ENCODE data around the gene STXBP6.

STXBP6 gene

GRCh38 chr14:25049568-25050268 lies at the start of gene STXBP6:
TSS of gene STXBP6 (minus strand) at chr14:25050147. CDS start at chr14:24974818, 75,329 bp downstream.
- no peak for DNase-seq (ENCODE audit: low read depth in 3 of 3, low spot score in 1 of 3)

GRCh38 chr14:25097120-25097519 lies 47.2 kb upstream of the STXBP6 start:
- no peak for DNase-seq (ENCODE audit: low read depth in 3 of 3, low spot score in 1 of 3)

- no peak for DNase-seq (ENCODE audit: low read depth in 3 of 3, low spot score in 1 of 3)
These were observed 45.9 kb upstream of the STXBP6 start for GRCh38 chr14:25095736-25096437.

GRCh38 chr14:25094171-25094907 lies 44.4 kb upstream of the STXBP6 start:
- DNase-seq (ENCODE audit: low read depth in 3 of 3, low spot score in 1 of 3), result no peak

- no peak for DNase-seq (ENCODE audit: low read depth in 3 of 3, low spot score in 1 of 3)
These were observed 42.4 kb upstream of the STXBP6 start for GRCh38 chr14:25092258-25092740.

- DNase-seq (ENCODE audit: low read depth in 3 of 3, low spot score in 1 of 3), result no peak
These were observed 40.9 kb upstream of the STXBP6 start for GRCh38 chr14:25090716-25091454.

GRCh38 chr14:25090256-25090655 lies 40.3 kb upstream of the STXBP6 start:
- DNase-seq (ENCODE audit: low read depth in 3 of 3, low spot score in 1 of 3), result no peak

GRCh38 chr14:25089496-25089895 lies 39.5 kb upstream of the STXBP6 start:
- DNase-seq (ENCODE audit: low read depth in 3 of 3, low spot score in 1 of 3), result no peak

GRCh38 chr14:25086821-25087396 lies 37.0 kb upstream of the STXBP6 start:
- no peak for DNase-seq (ENCODE audit: low read depth in 3 of 3, low spot score in 1 of 3)

- no peak for DNase-seq (ENCODE audit: low read depth in 3 of 3, low spot score in 1 of 3)
These were observed 36.1 kb upstream of the STXBP6 start for GRCh38 chr14:25086081-25086480.

- no peak for DNase-seq (ENCODE audit: low read depth in 3 of 3, low spot score in 1 of 3)
These were observed 30.7 kb upstream of the STXBP6 start for GRCh38 chr14:25080682-25081081.

- DNase-seq (ENCODE audit: low read depth in 3 of 3, low spot score in 1 of 3), result no peak
These were observed 29.4 kb upstream of the STXBP6 start for GRCh38 chr14:25079311-25079710.

GRCh38 chr14:25074099-25074685 lies 24.2 kb upstream of the STXBP6 start:
- DNase-seq (ENCODE audit: low read depth in 3 of 3, low spot score in 1 of 3), result no peak

GRCh38 chr14:25069879-25070278 lies 19.9 kb upstream of the STXBP6 start:
- DNase-seq (ENCODE audit: low read depth in 3 of 3, low spot score in 1 of 3), result no peak

GRCh38 chr14:25067600-25067999 lies 17.7 kb upstream of the STXBP6 start:
- no peak for DNase-seq (ENCODE audit: low read depth in 3 of 3, low spot score in 1 of 3)

GRCh38 chr14:25062022-25062321 lies 12.0 kb upstream of the STXBP6 start:
- DNase-seq (ENCODE audit: low read depth in 3 of 3, low spot score in 1 of 3), result no peak

GRCh38 chr14:25056688-25057078 lies 6.7 kb upstream of the STXBP6 start:
- no peak for DNase-seq (ENCODE audit: low read depth in 3 of 3, low spot score in 1 of 3)

- DNase-seq (ENCODE audit: low read depth in 3 of 3, low spot score in 1 of 3), result no peak
These were observed 6.2 kb upstream of the STXBP6 start for GRCh38 chr14:25055992-25056687.

GRCh38 chr14:25055005-25055404 lies 5.1 kb upstream of the STXBP6 start:
- DNase-seq (ENCODE audit: low read depth in 3 of 3, low spot score in 1 of 3), result no peak

GRCh38 chr14:25053585-25053984 lies 3.6 kb upstream of the STXBP6 start:
- DNase-seq (ENCODE audit: low read depth in 3 of 3, low spot score in 1 of 3), result no peak
